ES-I3 (cell line): ENCODE data around the gene KLRK1.
"Not testable (repeated sequence)": the region's sequence is repeated elsewhere in the genome, so short reads cannot be mapped to it uniquely, and the experiment has no call there.

ENCODE experiments used
- H3K36me3 ChIP-seq: 2 replicates; pipeline ENCODE4 v1.6.1; 2013; ENCODE audit warnings: mild to moderate bottlenecking, low read length, control low read depth, moderate library complexity; ENCODE audit not compliant: insufficient read depth
- H3K4me1 ChIP-seq: 2 replicates; pipeline ENCODE4 v1.6.1; 2013; ENCODE audit warnings: mild to moderate bottlenecking, control low read depth, low read length; ENCODE audit not compliant: insufficient read depth
- H3K9ac ChIP-seq: 2 replicates; pipeline ENCODE4 v1.6.1; 2013; ENCODE audit warnings: low read depth, mild to moderate bottlenecking, low read length, moderate library complexity
- H3K9me3 ChIP-seq: 2 replicates; pipeline ENCODE4 v1.6.1; 2013; ENCODE audit warnings: mild to moderate bottlenecking, low read length, moderate library complexity; ENCODE audit not compliant: control insufficient read depth, insufficient read depth

Gene KLRK1

DNA sequence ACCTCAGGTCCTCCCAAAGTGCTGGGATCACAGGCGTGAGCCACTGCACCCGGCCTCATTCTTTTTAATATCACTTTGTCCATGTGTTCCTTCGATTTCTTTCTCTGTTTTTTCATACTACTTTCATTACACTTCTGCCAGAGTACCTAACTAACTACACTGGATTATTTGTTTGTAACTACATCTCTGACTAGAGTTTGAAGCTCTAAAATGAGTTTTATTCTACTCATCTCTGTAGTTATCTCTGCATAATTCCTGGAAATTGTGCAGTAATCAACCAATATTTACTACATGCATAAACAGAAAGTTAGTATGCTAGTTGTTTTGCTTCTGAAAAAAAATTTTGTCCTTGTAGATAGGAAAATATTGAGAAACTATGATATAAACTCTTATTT, 15.2 kb downstream of the KLRK1 start:
- Histone ChIP-seq H3K9ac (no peak overlapping the region), H3K9me3 (no peaks in the 10 kb centered on the region), H3K4me1 (peaks cover 17% of the 10 kb centered on the region), H3K36me3 (no peaks in the 10 kb centered on the region)

DNA sequence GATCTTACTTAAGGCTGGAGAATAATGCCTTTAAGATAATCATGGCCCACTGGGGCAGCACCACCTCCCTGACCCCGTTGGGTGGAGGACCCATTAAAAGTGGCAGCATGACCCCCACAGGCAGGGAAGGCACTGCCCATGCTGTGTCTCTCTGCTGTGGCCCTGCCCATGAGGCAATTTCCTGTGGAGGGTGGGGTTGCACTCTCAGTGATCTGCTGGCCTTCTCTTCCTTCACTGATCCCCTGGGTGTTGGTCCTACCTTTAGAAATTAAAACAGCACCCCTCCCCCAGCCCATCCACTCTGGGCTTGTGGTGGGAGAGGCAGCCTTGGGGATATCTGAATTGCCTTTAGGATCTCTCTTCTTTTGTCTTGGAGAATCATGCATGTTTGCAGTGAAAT, 17.3 kb downstream of the KLRK1 start:
- Histone ChIP-seq H3K4me1 (peaks cover 17% of the 10 kb centered on the region), H3K9me3 (no peaks in the 10 kb centered on the region), H3K36me3 (no peaks in the 10 kb centered on the region), H3K9ac (no peak overlapping the region)

DNA sequence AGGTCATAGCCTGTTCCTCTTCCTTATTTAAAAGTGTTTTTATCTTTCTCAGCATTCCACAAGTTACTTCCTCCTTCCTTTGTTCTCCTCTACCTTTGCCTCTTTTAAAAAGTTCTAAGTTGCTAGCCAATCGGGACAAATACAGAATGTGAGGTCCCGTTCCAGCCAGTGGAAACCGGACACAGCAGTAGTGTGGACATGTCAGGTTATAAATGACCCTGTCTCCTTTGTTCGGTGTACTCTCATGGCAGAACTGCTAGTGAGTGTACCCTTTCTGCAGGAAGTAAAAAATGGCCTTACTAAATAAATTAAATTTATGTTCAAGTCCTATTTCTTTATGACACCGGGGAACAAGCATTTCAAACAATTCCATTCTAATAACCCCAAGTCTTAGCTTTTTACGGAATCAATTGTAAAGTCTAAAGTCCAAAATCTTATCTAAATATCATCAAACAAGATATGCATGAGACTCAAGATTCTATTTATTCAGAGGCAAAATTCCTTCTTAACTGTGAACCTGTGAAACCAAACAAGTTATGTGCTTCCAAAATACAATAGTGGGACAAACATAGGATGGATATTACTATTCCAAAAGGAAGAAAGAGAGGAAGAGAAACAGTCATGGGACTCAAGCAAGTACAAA, 17.8 kb downstream of the KLRK1 start:
- peaks cover 17% of the 10 kb centered on the region for H3K4me1 ChIP-seq
- not testable (repeated sequence) for H3K36me3 ChIP-seq, H3K9ac ChIP-seq, H3K9me3 ChIP-seq

DNA sequence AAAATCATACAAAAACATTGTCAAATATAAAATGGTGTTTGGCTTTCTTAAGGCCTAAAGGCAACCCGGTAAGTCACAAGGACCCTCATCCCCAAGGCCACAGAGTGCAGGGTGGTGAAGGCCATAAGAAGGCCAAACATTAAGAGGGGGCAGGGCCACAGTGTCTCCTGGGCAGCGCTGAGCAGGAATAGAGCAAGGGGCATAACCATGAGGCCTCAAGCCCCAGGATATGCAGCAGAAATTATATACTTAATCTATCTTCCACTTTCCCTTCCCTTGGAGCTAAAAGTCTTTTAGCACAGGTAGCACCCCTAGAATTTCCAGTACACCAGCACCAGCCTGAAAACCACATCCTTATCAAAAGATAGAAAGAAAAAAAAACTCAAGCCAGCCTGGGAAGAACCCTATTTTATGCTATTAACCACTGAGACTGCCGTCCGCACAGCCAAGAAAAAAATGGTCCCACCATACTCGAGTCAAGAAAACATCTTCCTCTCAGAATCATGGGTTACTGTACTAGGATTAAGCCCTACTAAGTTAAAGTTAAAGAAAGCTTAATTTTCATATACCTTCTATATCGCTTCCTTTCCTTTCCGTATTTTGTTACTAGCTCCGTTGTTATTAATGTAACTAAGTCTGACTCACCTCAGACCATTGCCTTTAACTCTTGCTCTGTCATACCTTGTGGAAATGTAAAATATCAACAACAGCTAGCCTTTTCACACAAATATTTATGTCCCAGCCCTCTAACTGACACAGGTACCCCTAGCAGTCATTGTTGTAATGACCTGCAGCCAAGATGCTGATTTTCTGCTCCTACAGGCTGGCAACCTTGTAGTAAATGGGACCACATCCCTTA, 20.1 kb downstream of the KLRK1 start:
- H3K9ac ChIP-seq = no peak overlapping the region
- H3K36me3 ChIP-seq = no peaks in the 10 kb centered on the region
- H3K4me1 ChIP-seq = peaks cover 27% of the 10 kb centered on the region
- H3K9me3 ChIP-seq = no peaks in the 10 kb centered on the region

DNA sequence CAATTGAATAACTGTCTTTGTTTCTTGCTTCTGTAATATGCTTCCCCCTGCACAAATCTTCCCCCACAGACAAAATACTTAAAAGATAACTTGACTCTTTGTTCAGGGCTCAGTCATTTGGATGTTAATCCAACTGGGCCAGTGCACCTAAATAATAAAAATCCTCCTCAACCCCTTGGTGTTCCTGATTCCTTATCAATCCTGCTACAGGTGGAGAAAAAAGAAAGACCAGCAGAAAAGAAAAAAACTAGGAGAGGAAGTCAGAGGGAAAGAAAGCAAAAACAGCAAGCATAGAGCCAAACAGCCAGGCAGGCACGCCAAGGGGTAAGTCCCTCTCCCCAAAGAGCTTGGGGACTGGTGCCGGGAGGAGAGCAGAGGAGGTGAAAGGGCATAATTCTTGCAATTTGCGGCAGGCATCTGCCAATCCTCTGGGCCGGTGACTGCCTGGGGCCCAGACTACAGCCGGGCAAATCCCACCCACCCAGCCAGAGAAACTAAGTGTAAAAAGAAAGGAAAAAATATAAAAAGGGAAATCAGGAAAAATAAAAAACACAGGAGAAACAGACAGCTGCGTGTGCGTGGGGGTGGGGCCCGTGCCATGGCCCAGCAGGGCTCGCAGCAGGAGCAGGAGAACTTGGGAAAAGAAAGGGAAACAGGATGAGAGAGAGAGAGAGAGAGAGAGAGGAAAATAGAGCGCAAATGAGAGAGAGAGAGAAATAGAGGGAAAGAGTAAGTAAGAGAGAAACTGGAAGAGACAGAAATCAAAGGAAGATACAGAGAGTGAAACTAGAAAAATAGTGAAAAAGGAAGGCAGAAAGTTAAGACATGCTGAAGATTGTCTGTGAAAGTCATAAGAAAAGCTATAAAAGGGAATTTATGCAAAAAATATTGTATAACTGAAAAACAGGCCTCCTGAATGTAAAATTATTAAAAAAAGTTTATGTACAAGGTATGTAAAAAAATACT, 21.4 kb downstream of the KLRK1 start:
- no peaks in the 10 kb centered on the region for H3K9me3 ChIP-seq
- H3K36me3 ChIP-seq = no peaks in the 10 kb centered on the region
- H3K9ac ChIP-seq = no peak overlapping the region
- H3K4me1 ChIP-seq = peaks cover 32% of the 10 kb centered on the region

DNA sequence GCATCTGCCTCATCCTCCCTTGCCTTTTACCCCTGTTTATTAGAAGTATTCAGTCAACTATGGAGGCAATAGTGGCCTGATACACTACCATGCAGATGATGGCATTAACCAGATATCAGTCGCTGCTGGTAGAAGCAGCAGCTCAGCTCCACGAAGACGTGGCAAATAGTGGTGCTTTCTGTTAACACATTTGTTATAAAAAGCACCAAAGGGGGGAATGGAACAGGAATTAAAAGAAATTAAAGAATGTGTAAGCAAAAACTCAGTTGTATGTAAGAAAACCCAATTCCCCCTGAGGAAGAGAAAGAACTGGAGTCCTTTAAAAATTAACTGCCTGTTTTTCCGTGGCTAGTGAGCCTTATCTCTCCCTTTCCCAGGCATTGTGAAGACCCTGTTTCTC, 22.1 kb downstream of the KLRK1 start:
- H3K9me3 ChIP-seq, H3K36me3 ChIP-seq, H3K9ac ChIP-seq: not testable (repeated sequence)
- H3K4me1 ChIP-seq = peaks cover 37% of the 10 kb centered on the region

DNA sequence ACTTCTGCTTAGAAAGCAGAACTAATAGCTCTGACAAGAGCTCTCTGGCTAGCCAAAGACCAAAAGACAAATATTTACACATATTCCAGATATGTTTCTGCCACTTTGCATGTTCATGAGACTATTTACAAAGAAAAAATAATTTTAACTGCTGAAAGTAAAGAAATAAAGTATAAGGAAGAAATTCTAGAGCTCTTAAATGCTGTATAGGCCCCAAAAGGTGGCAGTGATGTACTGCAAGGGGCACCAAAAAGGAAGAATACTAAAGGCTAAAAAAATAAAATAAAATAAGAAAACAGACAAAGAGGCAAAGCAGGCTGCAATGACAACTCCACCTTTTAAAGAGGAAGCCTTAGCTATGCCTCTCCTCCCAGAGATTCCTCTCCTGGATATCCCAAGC, 23.0 kb downstream of the KLRK1 start:
- Histone ChIP-seq H3K9me3 (no peaks in the 10 kb centered on the region), H3K9ac (no peak overlapping the region), H3K36me3 (no peaks in the 10 kb centered on the region), H3K4me1 (peaks cover 37% of the 10 kb centered on the region)

DNA sequence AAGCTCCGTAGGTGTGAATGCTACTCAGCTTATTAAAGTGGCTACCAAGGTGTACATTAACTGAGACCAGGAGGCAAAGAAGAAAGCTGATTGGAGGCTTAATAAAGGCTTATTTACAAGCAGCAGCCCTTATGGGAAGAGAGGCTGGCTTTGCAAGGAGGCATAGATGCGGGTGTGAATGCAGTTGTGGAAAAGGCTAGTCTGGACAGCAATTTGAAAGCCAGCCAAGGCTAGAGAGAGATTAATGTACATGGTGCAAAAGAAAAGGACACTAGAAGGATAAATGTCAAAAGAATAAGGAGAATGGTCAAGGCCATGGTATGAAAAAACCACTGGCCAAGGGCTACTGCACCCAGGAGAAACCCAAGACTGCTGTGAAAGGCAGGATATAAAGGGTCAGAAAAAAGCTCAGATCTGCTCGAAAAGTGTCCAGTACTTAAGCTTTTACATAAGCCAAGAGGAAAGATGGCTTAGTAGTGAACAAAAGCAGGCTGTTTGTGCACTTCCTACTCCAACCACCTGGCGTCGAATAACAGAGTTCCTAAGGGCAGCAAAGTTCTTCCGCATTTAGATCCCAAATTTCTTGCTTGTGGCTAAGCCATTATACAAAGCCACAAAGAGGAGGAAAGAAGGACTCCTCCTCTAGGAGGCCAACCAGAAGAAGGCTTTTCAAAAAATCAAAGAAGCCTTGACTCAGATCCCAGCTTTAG, 24.0 kb downstream of the KLRK1 start:
- Histone ChIP-seq H3K9me3 (no peaks in the 10 kb centered on the region), H3K36me3 (no peaks in the 10 kb centered on the region), H3K4me1 (peaks cover 40% of the 10 kb centered on the region), H3K9ac (peak overlapping the region; percentile 91)

DNA sequence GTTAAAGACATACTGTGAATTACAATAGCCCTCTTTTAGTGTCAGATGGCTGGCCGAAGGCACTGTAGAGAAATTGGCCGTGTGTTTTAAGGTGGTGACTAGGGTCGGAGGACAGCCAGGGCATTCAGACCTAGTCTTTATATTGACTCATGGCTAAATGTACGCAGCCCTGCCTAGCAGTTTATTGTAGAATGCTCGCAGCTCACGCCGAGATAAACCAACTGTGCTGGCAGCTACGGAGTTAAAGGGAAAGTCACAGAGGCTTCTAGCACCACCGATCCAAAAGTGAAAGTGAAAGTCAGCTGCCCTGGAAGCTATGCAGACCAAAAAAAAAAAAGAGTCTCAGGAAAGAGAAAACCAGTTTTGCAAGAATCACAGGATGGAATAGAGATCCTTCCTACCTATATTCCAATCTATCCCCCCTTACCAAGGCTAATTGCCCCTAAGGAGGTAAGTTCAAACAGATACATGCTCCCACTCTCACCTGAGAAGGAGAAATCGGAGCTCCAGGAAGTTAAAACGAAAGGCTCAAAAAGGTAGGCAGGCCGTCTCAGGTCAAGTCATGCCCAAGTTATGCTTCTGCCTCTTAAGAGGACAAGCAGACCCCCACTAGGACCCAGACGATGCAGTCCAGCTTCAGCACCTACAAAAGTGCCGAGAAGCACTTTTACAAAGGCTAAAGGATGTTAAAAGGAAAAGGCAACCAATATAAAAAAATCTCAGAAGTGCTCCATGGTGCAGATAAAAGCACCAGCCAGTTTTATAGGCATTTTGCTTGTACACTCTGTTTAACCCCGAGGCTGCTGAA, 24.8 kb downstream of the KLRK1 start:
- no peaks in the 10 kb centered on the region for H3K36me3 ChIP-seq
- H3K4me1 ChIP-seq = peaks cover 37% of the 10 kb centered on the region
- H3K9ac ChIP-seq = peak overlapping the region; percentile 91
- no peaks in the 10 kb centered on the region for H3K9me3 ChIP-seq

DNA sequence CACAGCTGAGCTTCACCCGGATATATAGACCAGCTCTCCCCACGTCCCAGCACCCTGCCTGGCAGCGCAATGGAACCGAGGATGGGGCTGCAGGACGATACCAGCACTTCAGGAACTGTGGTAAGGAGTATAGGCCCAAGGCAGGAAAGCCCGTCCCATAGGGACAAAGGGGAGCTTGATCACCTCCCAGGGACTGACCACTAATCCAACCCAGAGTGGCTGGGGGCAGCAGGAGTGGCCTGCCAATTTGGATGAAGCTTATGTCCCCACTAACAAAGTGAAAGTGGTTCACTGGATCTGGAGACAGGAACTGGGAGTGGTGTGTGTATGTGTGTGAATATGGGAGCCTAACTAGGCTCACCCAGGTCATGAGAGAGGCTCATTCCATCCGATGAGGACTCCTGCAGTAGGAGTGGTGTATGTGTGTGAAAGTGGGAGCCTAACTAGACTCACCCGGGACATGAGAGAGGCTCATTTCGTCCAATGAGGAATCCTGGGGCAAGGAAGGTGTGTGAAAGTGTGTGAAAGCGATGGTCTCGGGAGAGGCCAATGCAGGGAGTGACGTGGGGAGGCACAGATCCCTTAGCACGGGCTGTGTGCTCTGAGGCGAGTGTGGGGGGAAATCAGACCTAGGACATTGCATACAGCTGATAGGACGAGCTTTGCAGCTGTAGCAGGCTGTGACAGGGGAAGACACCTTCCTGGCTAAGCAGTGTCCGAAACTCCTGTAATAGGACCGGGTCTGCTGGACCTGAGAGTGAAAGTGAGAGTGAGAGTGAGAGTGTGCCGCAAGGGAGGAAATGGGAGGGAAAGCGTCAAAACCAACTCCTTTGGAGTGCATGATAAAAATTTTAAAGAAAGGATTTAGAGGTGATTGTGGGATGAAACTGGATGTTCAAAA, 25.7 kb downstream of the KLRK1 start:
- H3K4me1 ChIP-seq = peaks cover 37% of the 10 kb centered on the region
- no peaks in the 10 kb centered on the region for H3K36me3 ChIP-seq
- H3K9me3 ChIP-seq = peaks cover 2% of the 10 kb centered on the region; the same call in 1 of the 2 replicates
- H3K9ac ChIP-seq = peak overlapping the region; percentile 91

DNA sequence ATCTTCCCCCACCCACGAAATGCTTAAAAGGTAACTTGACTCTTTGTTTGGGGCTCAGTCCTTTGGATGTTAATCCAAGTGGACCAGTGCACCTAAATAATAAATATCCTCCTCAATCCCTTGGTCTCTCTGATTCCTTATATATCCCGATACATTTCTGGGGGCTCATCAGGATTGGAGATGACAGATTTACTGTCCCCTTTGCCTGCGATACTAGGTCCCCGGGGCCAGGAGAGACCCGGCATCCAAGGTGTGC, 26.3 kb downstream of the KLRK1 start:
- H3K9me3 ChIP-seq = peaks cover 7% of the 10 kb centered on the region; the same call in 1 of the 2 replicates
- no peaks in the 10 kb centered on the region for H3K36me3 ChIP-seq
- H3K4me1 ChIP-seq = peaks cover 37% of the 10 kb centered on the region
- H3K9ac ChIP-seq = peak overlapping the region; percentile 91

DNA sequence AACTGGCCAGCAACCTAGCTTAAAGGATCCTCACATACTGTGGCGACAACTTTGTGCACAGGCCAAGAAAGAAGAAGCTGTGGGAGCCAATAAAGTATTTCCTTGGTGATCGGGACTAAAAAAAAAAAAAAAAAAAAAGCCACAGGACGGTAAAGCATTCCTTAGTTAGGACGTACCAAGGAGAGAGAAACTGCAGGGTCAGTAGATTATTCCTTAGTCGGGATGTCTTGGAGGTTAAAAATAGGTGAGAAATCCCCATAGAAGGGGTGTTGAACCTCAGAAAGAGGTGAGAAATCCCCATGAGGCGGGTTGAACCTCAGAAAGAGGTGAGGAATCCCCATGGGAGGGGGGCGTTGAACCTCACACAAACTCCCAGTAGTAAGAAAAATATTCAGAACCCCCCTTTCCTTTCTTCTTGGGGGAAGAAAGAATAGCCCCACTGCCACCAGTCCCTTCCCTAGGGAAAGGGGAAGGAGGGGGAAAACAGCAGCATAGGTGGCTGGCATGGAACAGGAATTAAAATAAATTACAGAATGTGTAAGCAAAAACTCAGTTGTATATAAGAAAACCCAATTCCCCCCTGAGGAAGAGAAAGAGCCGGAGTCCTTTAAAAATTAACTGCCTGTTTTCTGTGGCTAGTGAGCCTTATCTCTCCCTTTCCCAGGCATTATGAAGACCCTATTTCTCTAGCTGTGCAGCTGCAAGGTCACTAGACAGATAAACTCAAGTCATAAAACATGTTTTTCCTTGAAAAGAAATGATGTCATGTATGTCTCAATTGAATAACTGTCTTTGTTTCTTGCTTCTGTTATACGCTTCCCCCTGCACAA, 26.8 kb downstream of the KLRK1 start:
- Histone ChIP-seq H3K9me3 (peaks cover 7% of the 10 kb centered on the region; the same call in 1 of the 2 replicates), H3K36me3 (no peaks in the 10 kb centered on the region), H3K4me1 (peaks cover 37% of the 10 kb centered on the region), H3K9ac (peak overlapping the region; percentile 91)
